Measurements from ENCODE around the gene CCNYL1. TPM values are rescaled to one million over a fixed set of nuclear protein-coding genes. Genes with fewer than 3 reads are reported as not detected.
A peak's percentile ranks its signal among the peaks of the same experiment; 100 is the strongest.
"Not testable (repeated sequence)": the region's sequence is repeated elsewhere in the genome, so short reads cannot be mapped to it uniquely, and the experiment has no call there.

CCNYL1 gene
- total RNA-seq, 6 experiments from 2014 or later: 7.1 to 11.9 (median 9.4) TPM

- Histone ChIP-seq H3K27me3 (no peaks in the 10 kb centered on the region), H3K4me3 (no peak overlapping the region), H3K36me3 (no peaks in the 10 kb centered on the region), H3K9me3 (no peaks in the 10 kb centered on the region), H3K4me1 (peaks cover 0 to 7% (median 3%) of the 10 kb centered on the region in 4 donors), H3K27ac (no peak overlapping the region)
- ATAC-seq: no peak
- intact Hi-C loops (cut with DNase I): no loop called here
- no peak for DNase-seq
- WGBS (ENCODE audit: insufficient coverage, low coverage, low lambda C conversion rate, missing lambda C conversion rate): 68% methylated on average over 5 of the region's 7 CpGs
- TF ChIP-seq CTCF (IDR thresholded peaks at IDR 0.05) (no peak), POLR2A (IDR thresholded peaks at IDR 0.05) (no peak)
These were observed 11.5 kb downstream of the CCNYL1 start for GRCh38 chr2:207722773-207723424.

- DNase-seq; intact Hi-C loops (cut with DNase I): not testable (repeated sequence)
These were observed 12.0 kb downstream of the CCNYL1 start for GRCh38 chr2:207723425-207723787.

GRCh38 chr2:207724113-207724512 is 12.7 kb downstream of the CCNYL1 start:
- DNase-seq (no peak), ATAC-seq (no peak)
- peaks cover 0 to 7% (median 0%) of the 10 kb centered on the region in 4 donors for H3K4me1 ChIP-seq
- TF ChIP-seq POLR2A (IDR thresholded peaks at IDR 0.05) (no peak), CTCF (IDR thresholded peaks at IDR 0.05) (no peak)
- H3K4me3 ChIP-seq: no peak overlapping the region
- 24% methylated on average over 3 of the region's 3 CpGs for WGBS (ENCODE audit: insufficient coverage, low coverage, low lambda C conversion rate, missing lambda C conversion rate)
- H3K27me3 ChIP-seq: no peaks in the 10 kb centered on the region
- intact Hi-C loops (cut with DNase I): no loop called here
- no peaks in the 10 kb centered on the region for H3K9me3 ChIP-seq
- no peaks in the 10 kb centered on the region for H3K36me3 ChIP-seq
- no peak overlapping the region for H3K27ac ChIP-seq

More at GRCh38 chr2:207723425-207723787, 12.0 kb downstream of the CCNYL1 start:
- H3K27me3 ChIP-seq, H3K27ac ChIP-seq, H3K4me1 ChIP-seq, H3K36me3 ChIP-seq, ATAC-seq, H3K9me3 ChIP-seq, H3K4me3 ChIP-seq: not testable (repeated sequence)
- WGBS (ENCODE audit: insufficient coverage, low coverage, low lambda C conversion rate, missing lambda C conversion rate): 89% methylated on average over 2 of the region's 8 CpGs

- TF ChIP-seq POLR2A (IDR thresholded peaks at IDR 0.05): no peak
- no peak for TF ChIP-seq CTCF (IDR thresholded peaks at IDR 0.05)
- DNase-seq (no peak), ATAC-seq (peak; percentile 38 to 51 (median 44))
- Histone ChIP-seq H3K36me3 (no peaks in the 10 kb centered on the region), H3K9me3 (no peaks in the 10 kb centered on the region), H3K4me1 (peaks cover 0 to 7% (median 0%) of the 10 kb centered on the region in 4 donors), H3K4me3 (no peak overlapping the region), H3K27me3 (no peaks in the 10 kb centered on the region), H3K27ac (no peak overlapping the region)
- intact Hi-C loops (cut with DNase I): no loop called here
- WGBS (ENCODE audit: insufficient coverage, low coverage, low lambda C conversion rate, missing lambda C conversion rate): 48% methylated on average over 4 of the region's 4 CpGs
These were observed 14.6 kb downstream of the CCNYL1 start for GRCh38 chr2:207725873-207726578.

- Histone ChIP-seq H3K27me3 (no peaks in the 10 kb centered on the region), H3K9me3 (no peaks in the 10 kb centered on the region), H3K4me3 (no peak overlapping the region), H3K4me1 (peaks cover 0 to 7% (median 0%) of the 10 kb centered on the region in 4 donors), H3K27ac (no peak overlapping the region), H3K36me3 (no peaks in the 10 kb centered on the region)
- 58% methylated on average over 2 of the region's 2 CpGs for WGBS (ENCODE audit: insufficient coverage, low coverage, low lambda C conversion rate, missing lambda C conversion rate)
- TF ChIP-seq CTCF (IDR thresholded peaks at IDR 0.05) (no peak), POLR2A (IDR thresholded peaks at IDR 0.05) (no peak)
- ATAC-seq: no peak
- intact Hi-C loops (cut with DNase I): no loop called here
- no peak for DNase-seq
These were observed 15.8 kb downstream of the CCNYL1 start for GRCh38 chr2:207727261-207727660.

Data from right lobe of liver (tissue), 6 donors.